Astrocyte of the cerebellum (primary cell): ENCODE data around the gene S100PBP.
A peak's percentile ranks its signal among the peaks of the same experiment; 100 is the strongest.
"Not testable (repeated sequence)": the region's sequence is repeated elsewhere in the genome, so short reads cannot be mapped to it uniquely, and the experiment has no call there.

Source experiments
- DNase-seq: peaks from one replicate; pipeline ENCODE4 v3.0.0-alpha.2; 2011; ENCODE audit warnings: low read depth
- H3K4me3 ChIP-seq: 2 replicates; pipeline ENCODE4 v1.5.1; 2011; ENCODE audit warnings: mild to moderate bottlenecking, low read depth, low read length, moderate library complexity
- in situ Hi-C: cut with HindIII; loops from 2 replicates; pipeline ENCODE4 v1.10.0; 2017; ENCODE audit warnings: low sequenced_read_pairs
- TF ChIP-seq, protein P1 (sequence below): IDR thresholded peaks from 2 replicates; pipeline ENCODE4 v1.5.1; 2012; ENCODE audit warnings: low read length, low read depth, moderate library complexity, mild to moderate bottlenecking; ENCODE audit errors: missing control alignments

S100PBP gene

GRCh38 chr1:32798679-32799416 lies 18.6 kb upstream of the S100PBP start:
- H3K4me3 ChIP-seq = no peak overlapping the region
- TF ChIP-seq, protein P1, sequence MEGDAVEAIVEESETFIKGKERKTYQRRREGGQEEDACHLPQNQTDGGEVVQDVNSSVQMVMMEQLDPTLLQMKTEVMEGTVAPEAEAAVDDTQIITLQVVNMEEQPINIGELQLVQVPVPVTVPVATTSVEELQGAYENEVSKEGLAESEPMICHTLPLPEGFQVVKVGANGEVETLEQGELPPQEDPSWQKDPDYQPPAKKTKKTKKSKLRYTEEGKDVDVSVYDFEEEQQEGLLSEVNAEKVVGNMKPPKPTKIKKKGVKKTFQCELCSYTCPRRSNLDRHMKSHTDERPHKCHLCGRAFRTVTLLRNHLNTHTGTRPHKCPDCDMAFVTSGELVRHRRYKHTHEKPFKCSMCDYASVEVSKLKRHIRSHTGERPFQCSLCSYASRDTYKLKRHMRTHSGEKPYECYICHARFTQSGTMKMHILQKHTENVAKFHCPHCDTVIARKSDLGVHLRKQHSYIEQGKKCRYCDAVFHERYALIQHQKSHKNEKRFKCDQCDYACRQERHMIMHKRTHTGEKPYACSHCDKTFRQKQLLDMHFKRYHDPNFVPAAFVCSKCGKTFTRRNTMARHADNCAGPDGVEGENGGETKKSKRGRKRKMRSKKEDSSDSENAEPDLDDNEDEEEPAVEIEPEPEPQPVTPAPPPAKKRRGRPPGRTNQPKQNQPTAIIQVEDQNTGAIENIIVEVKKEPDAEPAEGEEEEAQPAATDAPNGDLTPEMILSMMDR = no peak
- in situ Hi-C loops = no loop called here
- no peak for DNase-seq

- in situ Hi-C loops = no loop called here
These were observed 16.2 kb upstream of the S100PBP start for GRCh38 chr1:32801096-32801715.

DNA sequence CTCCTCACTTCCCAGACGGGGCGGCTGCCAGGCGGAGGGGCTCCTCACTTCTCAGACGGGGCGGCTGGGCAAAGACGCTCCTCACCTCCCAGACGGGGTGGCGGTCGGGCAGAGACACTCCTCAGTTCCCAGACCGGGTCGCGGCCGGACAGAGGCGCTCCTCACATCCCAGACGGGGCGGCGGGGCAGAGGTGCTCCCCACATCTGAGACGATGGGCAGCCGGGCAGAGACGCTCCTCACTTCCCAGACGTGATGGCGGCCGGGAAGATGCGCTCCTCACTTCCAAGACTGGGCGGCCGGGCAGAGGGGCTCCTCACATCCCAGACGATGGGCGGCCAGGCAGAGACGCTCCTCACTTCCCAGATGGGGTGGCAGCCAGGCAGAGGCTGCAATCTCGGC lies 13.0 kb upstream of the S100PBP start:
- DNase-seq, in situ Hi-C loops, H3K4me3 ChIP-seq: not testable (repeated sequence)

More at GRCh38 chr1:32801096-32801715, 16.2 kb upstream of the S100PBP start:
- TF ChIP-seq, protein P1 = no peak
- H3K4me3 ChIP-seq = no peak overlapping the region
- DNase-seq = peak; percentile 76

DNA sequence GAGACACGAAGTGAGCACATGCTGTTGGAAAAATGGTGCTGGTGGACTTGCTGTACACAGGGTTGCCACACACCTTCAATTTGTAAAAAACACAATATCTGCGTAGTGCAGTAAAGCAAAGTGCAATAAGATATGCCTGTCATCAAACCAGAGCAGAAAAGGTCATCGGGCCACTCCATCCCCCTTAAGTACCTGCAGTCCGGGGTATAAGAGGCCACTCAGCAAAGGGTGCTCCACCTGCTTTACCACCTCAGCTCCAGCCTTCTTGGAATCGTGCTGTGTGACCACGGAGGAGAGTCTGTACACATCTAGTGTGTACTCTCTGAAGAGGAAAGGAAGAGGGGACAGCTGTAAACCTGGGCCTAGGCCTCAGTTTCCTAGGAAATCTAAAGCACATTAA lies 11.2 kb upstream of the S100PBP start:
- in situ Hi-C loops = no loop called here
- DNase-seq = no peak
- H3K4me3 ChIP-seq = no peak overlapping the region
- TF ChIP-seq, protein P1 = no peak

DNA sequence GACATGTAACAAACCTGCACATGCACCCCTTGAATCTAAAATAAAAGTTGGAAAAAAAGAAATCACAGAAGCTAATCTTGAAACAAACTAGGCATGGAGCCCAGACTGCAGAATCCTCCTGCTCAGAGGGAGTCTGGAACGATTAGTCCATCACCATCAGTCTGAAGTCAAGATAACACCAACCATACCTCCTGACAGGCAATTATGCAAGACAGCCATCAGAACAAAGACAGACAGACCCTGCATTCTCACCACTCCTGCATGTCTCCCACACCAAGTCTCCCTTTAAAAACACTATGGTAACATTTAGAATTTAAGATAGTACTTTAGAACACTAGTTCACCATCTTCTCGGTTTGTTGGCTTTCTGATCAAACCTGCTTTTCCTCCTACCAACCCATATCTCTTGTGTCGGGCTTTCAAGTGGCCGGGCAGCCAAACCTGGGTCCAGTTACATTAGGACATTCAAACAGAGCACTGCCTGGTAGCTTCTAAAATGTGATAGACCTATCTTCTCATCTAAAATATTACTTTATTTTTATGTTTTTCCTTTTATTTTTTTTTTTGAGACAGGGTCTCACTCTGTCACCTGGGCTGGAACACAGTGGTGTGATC lies 10.4 kb upstream of the S100PBP start:
- TF ChIP-seq, protein P1 = no peak
- in situ Hi-C loops = no loop called here
- no peak for DNase-seq
- H3K4me3 ChIP-seq = no peak overlapping the region

DNA sequence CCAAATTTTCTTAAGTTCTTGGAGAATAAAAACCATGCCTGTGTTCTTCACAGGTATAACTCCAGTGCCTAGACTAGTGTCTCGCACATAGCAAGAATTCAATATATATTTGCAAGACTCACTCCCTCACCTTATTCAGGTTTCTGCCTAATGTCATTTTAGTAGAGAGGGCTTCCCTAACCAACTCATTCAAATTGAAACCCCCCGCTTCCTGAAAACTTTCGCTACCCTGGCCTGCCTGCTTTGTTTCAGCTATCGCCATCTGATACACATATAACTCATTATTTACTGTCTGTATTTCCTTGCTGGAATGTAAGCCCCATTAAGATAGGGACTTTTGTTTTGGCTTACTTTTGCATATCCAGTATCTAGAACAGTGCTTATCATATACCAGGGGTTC lies 8.9 kb upstream of the S100PBP start:
- TF ChIP-seq, protein P1 = no peak
- in situ Hi-C loops = no loop called here
- H3K4me3 ChIP-seq = no peak overlapping the region
- DNase-seq = no peak

DNA sequence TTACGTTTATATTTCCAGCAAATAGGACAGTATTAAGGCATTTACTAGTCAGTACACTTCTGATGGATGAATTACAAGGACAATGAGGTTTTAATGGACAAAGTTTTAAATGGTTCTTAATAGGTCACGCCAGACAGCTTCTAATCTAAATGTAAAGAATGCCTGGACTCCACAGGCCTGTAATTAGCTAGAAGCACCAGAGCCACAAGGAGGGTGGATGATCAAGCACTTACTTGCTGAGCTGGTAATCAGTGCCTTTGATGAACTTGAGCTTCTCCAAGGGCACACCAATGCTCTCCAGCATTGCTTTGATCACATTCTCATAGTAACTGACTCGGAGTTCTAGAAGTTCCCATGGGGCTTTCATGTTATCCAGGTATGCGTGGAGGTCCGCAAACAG lies 7.1 kb upstream of the S100PBP start:
- no peak overlapping the region for H3K4me3 ChIP-seq
- DNase-seq = no peak
- in situ Hi-C loops = no loop called here
- TF ChIP-seq, protein P1 = no peak
